Choroid plexus epithelial cell (primary cell): ENCODE measurements around the gene NR6A1.

ENCODE experiments used
- DNase-seq: peaks from one replicate; pipeline ENCODE4 v3.0.0-alpha.2; 2010; ENCODE audit warnings: low read depth
- H3K4me3 ChIP-seq: 2 replicates; pipeline ENCODE4 v1.5.1; 2011; ENCODE audit warnings: low read depth, mild to moderate bottlenecking, control low read depth, low read length, moderate library complexity
- TF ChIP-seq, protein P1 (sequence below): conservative IDR thresholded peaks from 2 replicates; pipeline ENCODE4 v1.5.1; 2011; ENCODE audit warnings: low read depth, mild to moderate bottlenecking, control low read depth, inconsistent platforms, low read length, moderate library complexity

The NR6A1 gene

DNA sequence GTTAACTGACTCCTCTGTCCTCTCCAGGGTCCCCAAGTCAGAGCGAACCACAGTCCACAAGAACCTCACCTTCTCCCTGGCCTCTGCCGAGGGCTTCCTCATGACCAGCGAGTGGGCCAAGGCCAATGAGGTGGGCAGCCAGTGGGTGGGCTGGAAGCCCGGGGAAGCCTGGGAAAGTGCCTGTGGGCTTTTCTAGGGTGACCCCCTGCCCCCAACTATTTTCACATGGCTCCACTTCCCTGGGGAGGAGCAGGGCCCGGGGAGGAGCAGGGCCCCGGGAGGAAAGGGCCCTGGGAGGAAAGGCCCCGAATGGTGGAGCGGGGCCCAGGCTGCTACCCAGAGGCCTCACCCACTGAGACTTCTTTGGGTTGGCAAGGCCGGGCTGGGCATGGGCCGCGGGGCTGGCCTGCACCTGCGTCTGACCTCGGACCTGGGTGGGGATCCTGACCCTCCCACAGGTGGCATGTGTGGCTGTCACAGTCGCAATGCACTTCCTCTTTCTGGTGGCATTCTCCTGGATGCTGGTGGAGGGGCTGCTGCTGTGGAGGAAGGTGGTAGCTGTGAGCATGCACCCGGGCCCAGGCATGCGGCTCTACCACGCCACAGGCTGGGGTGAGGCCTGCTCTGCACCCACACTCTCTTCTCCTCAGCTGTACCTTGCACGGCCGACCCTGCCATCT lies 302.9 kb downstream of the NR6A1 start:
- H3K4me3 ChIP-seq, result no peak overlapping the region
- DNase-seq, result no peak
- TF ChIP-seq, protein P1, sequence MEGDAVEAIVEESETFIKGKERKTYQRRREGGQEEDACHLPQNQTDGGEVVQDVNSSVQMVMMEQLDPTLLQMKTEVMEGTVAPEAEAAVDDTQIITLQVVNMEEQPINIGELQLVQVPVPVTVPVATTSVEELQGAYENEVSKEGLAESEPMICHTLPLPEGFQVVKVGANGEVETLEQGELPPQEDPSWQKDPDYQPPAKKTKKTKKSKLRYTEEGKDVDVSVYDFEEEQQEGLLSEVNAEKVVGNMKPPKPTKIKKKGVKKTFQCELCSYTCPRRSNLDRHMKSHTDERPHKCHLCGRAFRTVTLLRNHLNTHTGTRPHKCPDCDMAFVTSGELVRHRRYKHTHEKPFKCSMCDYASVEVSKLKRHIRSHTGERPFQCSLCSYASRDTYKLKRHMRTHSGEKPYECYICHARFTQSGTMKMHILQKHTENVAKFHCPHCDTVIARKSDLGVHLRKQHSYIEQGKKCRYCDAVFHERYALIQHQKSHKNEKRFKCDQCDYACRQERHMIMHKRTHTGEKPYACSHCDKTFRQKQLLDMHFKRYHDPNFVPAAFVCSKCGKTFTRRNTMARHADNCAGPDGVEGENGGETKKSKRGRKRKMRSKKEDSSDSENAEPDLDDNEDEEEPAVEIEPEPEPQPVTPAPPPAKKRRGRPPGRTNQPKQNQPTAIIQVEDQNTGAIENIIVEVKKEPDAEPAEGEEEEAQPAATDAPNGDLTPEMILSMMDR, result no peak

DNA sequence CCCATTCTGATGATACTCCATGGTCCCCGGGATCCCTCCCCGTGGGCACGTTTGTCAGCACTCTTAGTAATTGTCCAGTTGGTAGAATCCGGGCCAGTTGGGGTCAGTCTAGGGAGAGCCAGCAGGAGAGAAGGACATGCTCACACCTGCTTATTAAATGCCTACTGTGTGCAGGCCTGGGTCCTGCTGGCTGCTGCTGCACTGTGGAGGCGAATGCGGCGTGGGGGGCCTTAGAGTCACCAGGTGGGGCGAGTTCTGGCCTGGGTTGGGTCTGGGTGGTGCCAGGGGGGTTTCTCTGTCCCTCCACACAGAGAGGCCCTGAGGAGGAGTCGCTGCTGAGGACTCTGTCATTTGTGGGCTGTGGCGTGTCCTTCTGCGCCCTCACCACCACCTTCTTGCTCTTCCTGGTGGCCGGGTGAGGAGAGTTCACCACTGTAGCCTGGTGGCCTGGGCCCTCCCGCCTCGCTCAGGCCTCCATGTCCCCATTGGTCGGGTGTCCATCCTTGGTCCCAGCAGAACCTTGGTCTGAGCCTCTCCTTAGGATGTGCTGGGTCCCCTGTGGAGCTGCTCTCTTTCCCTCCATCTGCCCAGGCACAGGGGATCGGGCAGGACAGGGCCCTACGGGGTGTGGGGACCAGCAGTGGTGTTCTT lies 303.6 kb downstream of the NR6A1 start:
- no peak overlapping the region for H3K4me3 ChIP-seq
- TF ChIP-seq, protein P1, result no peak
- no peak for DNase-seq
